ENCODE measurements around the gene ATAD3A. TPM values are rescaled to one million over a fixed set of nuclear protein-coding genes. Genes with fewer than 3 reads are reported as not detected.
"Not testable (repeated sequence)": the region's sequence is repeated elsewhere in the genome, so short reads cannot be mapped to it uniquely, and the experiment has no call there.

ATAD3A gene
- total and polyA plus RNA-seq, 2 experiments from 2014 or later = 16.7 to 46.7 TPM

GRCh38 chr1:1529936-1530335, 18.0 kb downstream of the ATAD3A start:
- Histone ChIP-seq H3K27me3 (no peaks in the 10 kb centered on the region), H3K79me2 (no peaks in the 10 kb centered on the region), H3K4me1 (ENCODE audit: insufficient read depth) (no peaks in the 10 kb centered on the region), H4K20me1 (ENCODE audit: insufficient read depth, poor library complexity, severe bottlenecking) (no peaks in the 10 kb centered on the region), H3K27ac (no peak overlapping the region), H3K36me3 (replicated peaks; ENCODE audit: insufficient read depth, low read depth) (no peaks in the 10 kb centered on the region), H2AFZ (no peak overlapping the region), H3K9me2 (replicated peaks; ENCODE audit: insufficient read depth) (no peaks in the 10 kb centered on the region), H3K9me3 (ENCODE audit: low read depth) (no peaks in the 10 kb centered on the region), H3K4me3 (no peak overlapping the region), H3K4me2 (no peak overlapping the region)
- WGBS (ENCODE audit: low lambda C conversion rate, missing lambda C conversion rate) = 95% methylated on average over 8 of the region's 8 CpGs
- TF ChIP-seq CTCF (IDR thresholded peaks at IDR 0.05; ENCODE audit: poor library complexity) (no peak), EZH2phosphoT487 (IDR thresholded peaks at IDR 0.05; ENCODE audit: low read depth, severe bottlenecking, unreplicated experiment) (no peak), EZH2 (IDR thresholded peaks at IDR 0.05; ENCODE audit: borderline replicate concordance) (no peak)
- no peak for DNase-seq (ENCODE audit: low spot score)

GRCh38 chr1:1531947-1532346, 20.0 kb downstream of the ATAD3A start:
- H2AFZ ChIP-seq = no peak overlapping the region
- H3K27ac ChIP-seq = no peak overlapping the region
- H3K4me2 ChIP-seq = no peak overlapping the region
- H3K27me3 ChIP-seq = no peaks in the 10 kb centered on the region
- TF ChIP-seq EZH2phosphoT487 (IDR thresholded peaks at IDR 0.05; ENCODE audit: low read depth, severe bottlenecking, unreplicated experiment) = no peak
- TF ChIP-seq CTCF (IDR thresholded peaks at IDR 0.05; ENCODE audit: poor library complexity) = no peak
- TF ChIP-seq EZH2 (IDR thresholded peaks at IDR 0.05; ENCODE audit: borderline replicate concordance) = no peak
- H4K20me1 ChIP-seq (ENCODE audit: insufficient read depth, poor library complexity, severe bottlenecking) = no peaks in the 10 kb centered on the region
- no peak for DNase-seq (ENCODE audit: low spot score)
- no peak overlapping the region for H3K4me3 ChIP-seq
- H3K79me2 ChIP-seq = no peaks in the 10 kb centered on the region
- H3K9me3 ChIP-seq (ENCODE audit: low read depth) = no peaks in the 10 kb centered on the region
- no peaks in the 10 kb centered on the region for H3K9me2 ChIP-seq (replicated peaks; ENCODE audit: insufficient read depth)
- no peaks in the 10 kb centered on the region for H3K36me3 ChIP-seq (replicated peaks; ENCODE audit: insufficient read depth, low read depth)
- 98% methylated on average over 4 of the region's 4 CpGs for WGBS (ENCODE audit: low lambda C conversion rate, missing lambda C conversion rate)
- H3K4me1 ChIP-seq (ENCODE audit: insufficient read depth) = no peaks in the 10 kb centered on the region

- H3K4me1 ChIP-seq (ENCODE audit: insufficient read depth); H4K20me1 ChIP-seq (ENCODE audit: insufficient read depth, poor library complexity, severe bottlenecking); H3K4me2 ChIP-seq; DNase-seq (ENCODE audit: low spot score); H3K79me2 ChIP-seq; H3K36me3 ChIP-seq (replicated peaks; ENCODE audit: insufficient read depth, low read depth); H3K9me3 ChIP-seq (ENCODE audit: low read depth); H3K4me3 ChIP-seq; H3K27ac ChIP-seq; H3K9me2 ChIP-seq (replicated peaks; ENCODE audit: insufficient read depth); H3K27me3 ChIP-seq; H2AFZ ChIP-seq: not testable (repeated sequence)
- WGBS (ENCODE audit: low lambda C conversion rate, missing lambda C conversion rate) = 97% methylated on average over 9 of the region's 22 CpGs
Observed at GRCh38 chr1:1533176-1533893, 21.4 kb downstream of the ATAD3A start.

- WGBS (ENCODE audit: low lambda C conversion rate, missing lambda C conversion rate) = 94% methylated on average over 5 of the region's 18 CpGs
- not testable (repeated sequence) for H3K27me3 ChIP-seq; H4K20me1 ChIP-seq (ENCODE audit: insufficient read depth, poor library complexity, severe bottlenecking); H2AFZ ChIP-seq; H3K79me2 ChIP-seq; H3K27ac ChIP-seq; H3K9me2 ChIP-seq (replicated peaks; ENCODE audit: insufficient read depth); DNase-seq (ENCODE audit: low spot score); H3K9me3 ChIP-seq (ENCODE audit: low read depth); H3K4me2 ChIP-seq; H3K4me1 ChIP-seq (ENCODE audit: insufficient read depth); H3K4me3 ChIP-seq; H3K36me3 ChIP-seq (replicated peaks; ENCODE audit: insufficient read depth, low read depth)
Observed at GRCh38 chr1:1533894-1534291, 21.9 kb downstream of the ATAD3A start.

All from hepatocyte (in vitro differentiated cells).